Measurements from ENCODE around the gene KCNJ2.

GRCh38 chr17:70190959-70191805 is 21.9 kb downstream of the KCNJ2 start:
- TF ChIP-seq CTCF (IDR thresholded peaks at IDR 0.05) = no peak
- TF ChIP-seq REST (IDR thresholded peaks at IDR 0.05; ENCODE audit: insufficient read depth in 1 of 2, low read depth in 2 of 2, low read length in 1 of 2) = no peak
- TF ChIP-seq TCF7L2 (IDR thresholded peaks at IDR 0.05; ENCODE audit: low read depth, low read length) = no peak
